HG03469 (cell line): ENCODE measurements around the gene C19orf73.

Experiments used
- ATAC-seq: cut with Tn5 transposase; IDR thresholded peaks from one replicate; pipeline ENCODE4 v1.9.1; 2021; ENCODE audit warnings: mild to moderate bottlenecking, moderate library complexity, moderate number of reproducible peaks; ENCODE audit not compliant: unreplicated experiment

C19orf73 gene

DNA sequence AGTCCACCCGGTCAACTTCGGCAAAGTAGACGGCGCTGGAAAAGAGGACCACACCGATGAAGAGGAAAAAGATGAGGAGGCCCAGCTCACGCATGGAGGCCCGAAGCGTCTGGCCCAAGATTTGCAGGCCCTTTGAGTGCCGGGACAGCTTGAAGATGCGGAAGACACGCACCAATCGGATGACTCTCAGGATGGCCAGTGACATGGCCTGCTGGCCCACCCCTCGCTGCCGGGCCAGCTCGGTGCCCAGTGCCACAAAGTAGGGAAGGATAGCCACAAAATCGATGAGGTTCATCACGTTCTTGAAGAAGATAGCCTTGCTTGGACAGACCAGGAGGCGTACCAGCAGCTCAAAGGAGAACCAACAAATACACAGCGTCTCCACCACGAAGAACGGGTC lies 48.5 kb downstream of the C19orf73 start:
- ATAC-seq: no peak

DNA sequence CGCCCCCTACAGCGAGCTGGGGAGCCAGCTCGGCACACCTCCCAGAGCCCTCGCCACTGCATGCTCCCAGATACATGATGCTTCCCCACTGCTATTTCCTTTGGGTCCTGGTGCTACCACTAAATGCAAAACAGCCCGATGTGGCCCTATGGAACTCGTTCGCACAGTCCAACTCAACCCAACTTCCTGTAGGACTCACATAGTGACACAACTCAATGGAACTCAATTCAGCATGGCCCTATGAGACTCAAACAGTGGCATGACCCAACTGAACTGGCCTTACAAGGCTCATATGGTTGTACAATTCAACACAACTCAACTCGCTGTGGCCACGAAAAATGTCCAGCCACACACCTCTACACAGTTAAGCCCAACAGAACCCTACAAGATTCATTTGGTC lies 49.9 kb downstream of the C19orf73 start:
- no peak for ATAC-seq
